Stimulated activated CD8-positive, alpha-beta memory T cell treated with anti-CD3 and anti-CD28 coated beads, Interleukin-15, amount 100 ng/mL, for 48 hours (primary cell): ENCODE data around the gene NUP188.

Source experiments
- DNase-seq, 2 donors: peaks; one replicate each; pipeline ENCODE4 v3.0.0-alpha.2; 2020; ENCODE audit warnings: low read depth in 2 of 2

The NUP188 gene

GRCh38 chr9:129005336-129005997 is 58.0 kb downstream of the NUP188 start:
- no peak for DNase-seq

GRCh38 chr9:129006328-129007034 is 59.0 kb downstream of the NUP188 start:
- peak; percentile 18 to 22 for DNase-seq

- no peak for DNase-seq
Measured at GRCh38 chr9:129007035-129007765, 59.7 kb downstream of the NUP188 start.

GRCh38 chr9:129007766-129008468 is 60.4 kb downstream of the NUP188 start:
- no peak for DNase-seq

- DNase-seq: no peak
Measured at GRCh38 chr9:129008469-129008965, 61.0 kb downstream of the NUP188 start.

GRCh38 chr9:129008986-129009583 is 61.6 kb downstream of the NUP188 start:
- no peak for DNase-seq

- no peak for DNase-seq
Measured at GRCh38 chr9:129009584-129010141, 62.2 kb downstream of the NUP188 start.

GRCh38 chr9:129010267-129010975 is 62.9 kb downstream of the NUP188 start:
- no peak for DNase-seq

- DNase-seq: no peak
Measured at GRCh38 chr9:129011170-129011569, 63.7 kb downstream of the NUP188 start.

- DNase-seq: no peak
Measured at GRCh38 chr9:129011761-129012181, 64.3 kb downstream of the NUP188 start.

GRCh38 chr9:129012343-129012742 is 64.8 kb downstream of the NUP188 start:
- DNase-seq: no peak

GRCh38 chr9:129012893-129013448 is 65.5 kb downstream of the NUP188 start:
- DNase-seq: no peak

GRCh38 chr9:129013674-129014073 is 66.2 kb downstream of the NUP188 start:
- DNase-seq: no peak

GRCh38 chr9:129014124-129014523 is 66.6 kb downstream of the NUP188 start:
- no peak for DNase-seq

GRCh38 chr9:129014608-129015007 is 67.1 kb downstream of the NUP188 start:
- no peak for DNase-seq

GRCh38 chr9:129021091-129021490 is 73.6 kb downstream of the NUP188 start:
- no peak for DNase-seq

GRCh38 chr9:129022037-129022436 is 74.5 kb downstream of the NUP188 start:
- DNase-seq: no peak

GRCh38 chr9:129023036-129023907 is 75.8 kb downstream of the NUP188 start:
- DNase-seq: no peak

GRCh38 chr9:129023908-129024233 is 76.4 kb downstream of the NUP188 start:
- DNase-seq: no peak
